NOMO-1 treated with dmso at 0.1 percent for 144 hours (cell line): ENCODE measurements around the gene UNC80.

Experiments used
- DNase-seq: peaks from one replicate; lab custom pipeline; 2025; ENCODE audit not compliant: unreplicated experiment; lab: John Stamatoyannopoulos, UW

Gene UNC80

DNA sequence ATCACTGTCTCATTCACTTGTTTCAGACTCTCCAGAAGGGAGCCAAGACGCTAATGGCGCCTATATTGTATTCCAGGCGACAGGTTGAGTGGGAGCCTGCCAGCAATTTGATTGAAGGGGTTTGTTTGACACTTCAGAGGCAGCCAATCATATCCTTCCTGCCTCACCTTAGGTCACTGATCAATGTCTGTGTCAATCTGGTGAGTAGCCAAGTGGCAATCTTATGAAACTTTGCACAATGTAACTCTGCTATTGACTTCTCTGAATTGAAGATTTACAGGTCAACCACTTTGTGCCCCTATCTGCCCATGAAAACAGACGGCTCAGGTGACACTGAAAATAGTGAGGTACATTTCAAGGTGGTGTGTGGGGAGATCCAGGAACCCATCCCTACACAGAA is 198.1 kb downstream of the UNC80 start:
- no peak for DNase-seq

- no peak for DNase-seq
Measured at GRCh38 chr2:209970271-209970670, 198.6 kb downstream of the UNC80 start.

DNA sequence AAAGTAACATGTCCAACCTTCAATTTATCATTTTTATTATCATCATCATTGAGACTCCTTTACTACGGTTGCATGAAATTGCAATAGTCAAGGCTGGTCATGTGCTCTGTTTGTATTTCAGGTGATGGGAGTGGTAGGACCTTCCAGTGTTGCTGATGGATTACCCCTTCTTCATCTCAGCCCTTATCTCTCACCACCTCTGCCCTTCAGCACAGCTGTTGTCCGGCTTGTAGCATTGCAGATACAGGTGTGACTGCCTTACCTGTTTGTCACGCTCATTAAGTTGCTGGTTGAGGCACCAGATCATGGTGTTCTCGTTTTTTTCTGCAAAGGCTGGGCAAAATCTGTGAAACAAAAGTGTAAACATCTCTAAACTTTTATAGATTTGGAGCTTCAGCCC is 199.1 kb downstream of the UNC80 start:
- DNase-seq: no peak

DNA sequence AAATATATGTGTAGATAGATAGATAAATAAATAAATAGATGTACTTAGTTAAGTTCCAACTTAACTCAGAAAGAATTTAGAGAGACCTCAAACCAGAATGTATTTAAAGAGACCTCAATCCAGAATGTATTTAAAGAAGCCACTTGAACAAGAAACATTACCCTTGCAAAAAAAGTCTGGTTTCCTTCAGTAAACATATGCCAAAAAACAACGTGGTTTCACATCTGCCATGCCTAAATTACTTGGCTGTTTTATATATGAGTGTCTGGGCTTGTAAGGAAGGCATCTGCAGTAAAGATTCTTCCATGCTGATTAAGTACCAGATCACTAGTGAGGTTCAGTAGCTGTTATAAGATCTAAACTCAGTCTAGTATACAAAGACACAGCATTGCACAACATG is 201.7 kb downstream of the UNC80 start:
- DNase-seq: no peak

DNA sequence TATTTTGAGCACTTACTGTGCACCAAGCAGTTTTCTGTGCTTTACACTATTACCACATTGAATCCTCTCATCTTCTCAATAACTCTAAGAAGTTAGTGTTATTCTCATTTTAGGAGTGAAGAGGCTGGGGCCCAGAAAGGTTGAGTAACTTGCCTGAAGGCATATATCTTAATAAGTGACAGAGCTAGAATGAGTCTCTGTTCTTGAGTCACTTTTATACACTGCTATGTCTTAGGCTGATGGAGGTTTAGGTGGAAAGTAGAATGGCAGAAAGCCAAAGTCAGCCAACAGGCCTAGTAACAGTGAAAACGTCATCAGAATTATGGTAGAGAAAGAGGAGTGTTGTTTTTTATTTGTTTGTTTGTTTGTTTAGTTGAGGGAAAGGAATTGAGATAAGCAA is 202.9 kb downstream of the UNC80 start:
- no peak for DNase-seq

GRCh38 chr2:209976698-209977385 is 205.2 kb downstream of the UNC80 start:
- peak; percentile 13 for DNase-seq

DNA sequence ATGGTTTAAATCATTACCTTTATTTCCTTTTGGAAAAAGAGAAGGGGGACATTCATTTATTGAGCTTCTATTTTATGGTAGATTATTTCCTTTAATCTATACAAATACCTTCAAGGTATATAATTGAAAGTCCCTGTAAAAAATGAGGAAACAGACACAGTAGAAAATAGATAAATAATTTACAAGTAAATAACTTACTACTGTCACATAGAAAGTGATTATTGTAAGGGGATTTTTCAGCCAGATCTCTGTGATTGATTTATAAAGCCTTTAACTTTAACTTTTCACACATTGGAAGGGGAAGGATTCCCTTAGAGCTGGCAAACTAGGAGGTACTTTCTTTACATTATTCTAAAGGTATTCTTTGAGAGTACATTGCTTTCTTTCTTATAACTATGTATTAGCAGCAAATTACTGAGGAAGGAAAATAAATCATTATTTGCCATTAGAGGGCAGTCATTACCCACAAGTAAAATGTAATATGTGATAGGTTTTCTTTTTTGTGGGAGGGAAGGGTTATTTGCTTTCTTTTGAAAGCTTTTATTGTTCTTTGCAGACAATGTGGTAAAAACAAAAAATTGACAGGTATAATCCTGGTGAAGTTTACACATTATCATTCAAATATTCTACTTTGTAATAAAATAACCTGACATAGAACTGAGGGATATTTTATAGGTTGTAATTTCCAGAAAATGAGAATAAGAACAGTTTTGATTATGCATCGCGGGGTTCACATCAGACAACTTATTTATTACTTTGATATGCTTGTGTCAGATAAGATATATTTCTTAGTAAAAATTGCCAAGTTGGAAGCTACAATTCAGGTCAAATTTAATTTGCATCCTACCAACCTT is 206.0 kb downstream of the UNC80 start:
- DNase-seq: peak; percentile 40

DNA sequence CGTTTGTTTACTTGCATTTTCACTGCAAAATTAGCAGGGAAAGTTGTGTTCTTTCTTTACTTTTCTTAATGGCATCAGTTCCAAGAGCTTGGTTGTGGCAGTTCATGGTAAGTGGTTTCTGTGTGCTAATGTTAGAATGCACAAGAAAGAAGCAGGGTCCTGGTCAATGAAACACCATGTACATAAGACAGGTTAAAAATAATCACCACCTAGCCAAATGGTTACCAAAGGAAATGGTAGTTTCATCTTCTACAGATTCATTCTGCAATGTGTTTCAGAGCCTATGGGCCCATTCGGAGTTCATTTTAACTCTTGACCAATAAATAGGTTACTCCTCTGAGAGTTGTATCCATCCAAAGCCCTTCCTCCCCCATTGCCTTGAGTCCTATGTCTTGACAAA is 212.7 kb downstream of the UNC80 start:
- DNase-seq: no peak

DNA sequence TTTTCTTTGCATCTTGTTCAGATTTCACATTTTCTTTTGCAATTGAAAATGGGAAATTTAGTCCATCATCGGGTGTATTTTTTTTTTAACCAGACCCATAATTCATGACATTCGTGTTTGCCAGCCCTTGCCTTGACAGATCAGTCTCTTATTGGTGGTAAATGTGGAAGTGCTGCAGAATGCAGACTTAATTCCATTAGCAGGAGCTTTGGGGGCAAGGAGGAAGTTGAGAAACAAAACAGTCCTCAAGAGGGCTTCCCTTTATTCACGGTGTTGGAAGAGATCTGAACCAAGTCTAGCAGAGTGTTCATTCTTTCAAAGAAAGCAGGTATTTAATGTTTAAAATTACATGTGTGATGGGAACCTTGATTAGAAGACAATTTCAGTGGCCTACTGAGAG is 214.2 kb downstream of the UNC80 start:
- peak; percentile 86 for DNase-seq

- DNase-seq: no peak
Measured at GRCh38 chr2:209986415-209986814, 214.8 kb downstream of the UNC80 start.

DNA sequence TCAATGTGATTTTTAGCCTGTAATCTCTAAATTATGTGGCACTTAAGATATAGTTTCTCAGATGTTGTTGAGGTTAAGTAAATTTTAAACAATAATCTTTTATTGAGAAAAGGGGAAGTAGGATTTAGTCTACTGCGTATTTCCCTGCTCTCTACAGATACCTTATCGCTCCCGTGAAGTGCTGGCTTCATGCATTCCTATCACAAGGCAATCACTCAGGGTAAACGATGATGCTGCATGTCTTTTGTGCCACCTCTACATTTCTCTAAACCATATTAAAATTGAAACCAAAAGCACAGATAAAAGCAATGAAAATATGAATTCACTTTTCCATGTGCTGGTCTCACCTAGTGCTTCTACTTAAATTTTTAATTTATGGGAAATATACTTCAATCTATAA is 216.4 kb downstream of the UNC80 start:
- no peak for DNase-seq

GRCh38 chr2:209990838-209991237 is 219.2 kb downstream of the UNC80 start:
- DNase-seq: no peak

DNA sequence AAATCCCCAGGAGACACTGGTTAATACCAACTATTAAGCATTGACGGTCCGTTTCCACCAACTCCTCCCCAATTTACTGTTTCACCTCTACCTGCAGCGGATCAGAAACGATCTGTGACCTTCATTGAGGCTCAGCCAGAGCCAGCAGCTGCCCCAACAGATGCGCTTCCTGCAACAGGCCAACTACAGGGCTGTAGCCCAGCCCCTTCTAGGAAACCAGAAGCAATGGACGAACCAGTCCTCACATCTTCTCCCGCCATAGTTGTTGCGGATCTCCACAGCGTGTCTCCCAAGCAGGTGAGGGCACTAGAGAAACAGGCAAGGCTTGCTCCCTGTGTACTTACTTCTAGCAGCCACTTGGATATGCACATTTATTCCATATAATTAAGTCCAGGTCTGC is 222.3 kb downstream of the UNC80 start:
- no peak for DNase-seq

DNA sequence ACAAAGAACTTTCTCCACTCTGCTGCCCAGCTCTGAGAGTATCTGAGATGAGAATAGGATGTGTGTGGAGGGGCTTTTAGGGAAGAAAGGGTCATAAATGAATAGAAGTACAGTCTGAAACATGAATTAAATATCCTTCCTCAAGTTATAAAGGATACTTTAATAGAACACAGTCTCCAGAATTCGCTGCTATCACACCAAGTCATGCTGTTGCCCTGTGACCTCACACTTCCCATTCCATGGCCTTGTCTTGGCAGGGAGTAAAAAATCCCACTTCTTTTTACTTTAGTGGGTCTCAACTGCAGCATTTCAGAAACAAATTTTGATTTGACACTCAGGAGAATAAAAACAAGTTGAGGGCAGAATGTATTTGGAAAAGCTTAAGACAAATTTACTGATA is 227.0 kb downstream of the UNC80 start:
- no peak for DNase-seq

DNA sequence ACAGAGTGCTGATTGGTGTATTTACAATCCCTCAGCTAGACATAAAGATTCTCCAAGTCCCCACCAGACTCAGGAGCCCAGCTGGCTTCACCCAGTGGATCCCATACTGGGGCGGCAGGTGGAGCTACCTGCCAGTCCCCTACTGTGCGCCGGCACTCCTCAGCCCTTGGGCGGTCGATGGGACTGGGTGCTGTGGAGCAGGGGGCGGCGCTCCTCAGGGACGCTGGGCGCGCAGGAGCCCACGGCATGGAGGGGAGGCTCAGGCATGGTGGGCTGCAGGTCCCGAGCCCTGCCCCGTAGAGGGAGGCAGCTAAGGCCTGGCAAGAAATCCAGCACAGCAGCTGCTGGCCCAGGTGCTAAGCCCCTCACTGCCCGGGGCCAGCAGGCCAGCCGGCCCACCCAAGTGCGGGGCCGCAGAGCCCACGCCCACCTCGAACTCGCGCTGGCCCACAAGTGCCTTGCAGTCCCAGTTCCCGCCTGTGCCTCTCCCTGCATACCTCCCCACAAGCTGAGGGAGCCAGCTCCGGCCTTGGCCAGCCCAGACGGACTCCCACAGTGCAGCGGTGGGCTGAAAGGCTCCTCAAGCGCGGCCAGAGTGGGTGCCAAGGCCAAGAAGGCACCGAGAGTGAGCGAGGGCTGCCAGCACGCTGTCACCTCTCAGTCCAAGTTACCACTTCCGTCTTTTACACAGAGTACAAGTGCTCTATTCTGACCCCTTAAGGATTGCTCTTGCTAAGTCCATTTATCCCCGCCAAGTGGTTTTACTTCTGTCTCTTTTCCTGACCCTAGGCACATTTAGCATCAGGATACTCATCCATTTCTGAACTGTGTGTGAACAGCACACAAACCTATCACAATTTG is 229.1 kb downstream of the UNC80 start:
- peak; percentile 83 for DNase-seq

- DNase-seq: peak; percentile 94
Measured at GRCh38 chr2:210002158-210003157, 230.8 kb downstream of the UNC80 start, which contains the start of gene RPE. Gene RPE (plus strand): TSS chr2:210002638. CDS start chr2:210002662, 24 bp downstream.

- DNase-seq: peak; percentile 67
Measured at GRCh38 chr2:210003359-210003758, 231.7 kb downstream of the UNC80 start.

DNA sequence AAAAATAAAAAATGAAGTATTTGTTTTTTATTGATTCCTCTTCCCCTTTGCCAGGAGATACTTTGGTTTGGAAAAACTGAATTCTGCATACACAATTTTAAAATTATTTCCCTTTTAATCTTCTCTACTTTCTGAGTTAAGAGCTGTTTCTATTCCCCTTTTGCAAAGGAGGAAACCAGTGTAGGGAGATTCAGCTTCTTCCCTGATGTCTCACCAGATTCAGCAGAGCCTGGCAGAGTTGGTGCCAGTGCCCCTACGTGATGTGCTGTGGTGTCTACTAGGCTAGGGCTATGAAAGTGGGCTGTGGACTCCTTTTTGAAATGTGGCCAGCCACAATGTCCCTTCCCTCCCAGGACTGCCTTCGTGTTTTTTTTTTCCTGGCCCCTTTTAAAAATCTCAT is 233.2 kb downstream of the UNC80 start:
- DNase-seq: no peak

DNA sequence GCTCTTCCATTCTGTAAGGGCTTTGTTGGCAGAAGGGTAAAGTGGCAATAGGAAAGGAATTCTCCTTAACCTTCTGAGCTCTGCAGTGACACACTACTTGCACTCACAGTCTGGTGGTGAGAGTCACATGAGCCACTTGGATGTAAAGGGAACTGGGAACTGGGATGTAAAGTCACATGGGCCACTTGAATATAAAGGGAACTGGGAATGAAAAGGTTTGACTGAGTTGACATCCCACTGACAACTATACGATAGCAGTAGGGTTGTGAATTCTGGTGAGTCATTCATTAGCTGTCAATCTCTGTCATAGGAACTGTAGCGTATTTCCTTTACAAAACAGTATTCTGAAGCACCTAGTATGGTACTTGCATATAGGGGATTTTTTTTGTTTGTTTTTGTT is 236.3 kb downstream of the UNC80 start:
- DNase-seq: no peak

GRCh38 chr2:210009126-210009525 is 237.5 kb downstream of the UNC80 start:
- DNase-seq: no peak
